WTC11 (cell line): Measurements from ENCODE around the gene JMJD7. TPM values are rescaled to one million over a fixed set of nuclear protein-coding genes. Genes with fewer than 3 reads are reported as not detected.

Source experiments
- ATAC-seq: fragments of 200-7000 bp; cut with Tn5 transposase; 2 replicates; pipeline ENCODE4 v1.10.0; 2021; ENCODE audit warnings: mild to moderate bottlenecking, moderate library complexity
- CTCF ChIA-PET: fragments of 300-600 bp; sonication (Branson Sonifier 250); formaldehyde crosslinking; loops from one replicate; lab custom pipeline; 2021; ENCODE audit warnings: antibody characterized with exemption; lab: Charles Lee
- POLR2A ChIA-PET: fragments of 350-600 bp; sonication (Branson Sonifier 250); formaldehyde crosslinking; loops from one replicate; lab custom pipeline; 2021; ENCODE audit warnings: antibody characterized with exemption; lab: Charles Lee
- DNase-seq: peaks from one replicate; pipeline ENCODE4 v3.0.0; 2021; ENCODE audit warnings: low spot score
- H3K27ac Mint-ChIP-seq: 2 replicates; pipeline ENCODE4 v1.8.0; 2021; ENCODE audit warnings: mixed read lengths
- H3K27me3 Mint-ChIP-seq: 2 replicates; pipeline ENCODE4 v1.8.0; 2021; ENCODE audit warnings: low read depth, mild to moderate bottlenecking, moderate library complexity, mixed read lengths
- H3K36me3 Mint-ChIP-seq: 2 replicates; pipeline ENCODE4 v1.8.0; 2021; ENCODE audit warnings: mixed read lengths
- H3K4me1 Mint-ChIP-seq: 2 replicates; pipeline ENCODE4 v1.8.0; 2022; ENCODE audit warnings: mixed read lengths
- H3K4me3 Mint-ChIP-seq: 2 replicates; pipeline ENCODE4 v1.8.0; 2021; ENCODE audit warnings: mild to moderate bottlenecking, moderate library complexity, mixed read lengths
- H3K9me3 Mint-ChIP-seq: 2 replicates; pipeline ENCODE4 v1.8.0; 2021; ENCODE audit warnings: mixed read lengths
- EMX1 ChIP-seq: fragments of 250-450 bp; sonication (Bioruptor Pico); IDR thresholded peaks from 2 replicates; pipeline ENCODE4 v1.8.0; 2021; ENCODE audit warnings: mild to moderate bottlenecking
- GABPB1 ChIP-seq: sonication (generic); formaldehyde crosslinking; IDR thresholded peaks from 2 replicates; pipeline ENCODE4 v1.8.1; 2023; ENCODE audit warnings: mild to moderate bottlenecking, missing genetic modification reagents
- KAT7 ChIP-seq: sonication (generic); formaldehyde crosslinking; IDR thresholded peaks from 2 replicates; pipeline ENCODE4 v1.8.1; 2023; ENCODE audit warnings: missing genetic modification reagents, mild to moderate bottlenecking, borderline replicate concordance
- NFE2L1 ChIP-seq: sonication (generic); formaldehyde crosslinking; IDR thresholded peaks from 2 replicates; pipeline ENCODE4 v1.8.1; 2023; ENCODE audit warnings: missing genetic modification reagents
- SP1 ChIP-seq: sonication (generic); formaldehyde crosslinking; conservative IDR thresholded peaks from 2 replicates; pipeline ENCODE4 v1.8.1; 2022; ENCODE audit warnings: missing genetic modification reagents
- total RNA-seq: library from RNA; stranded (reverse); gene quantifications from 3 replicates; pipeline ENCODE4 v1.2.3, GENCODE V29; 2021
- TF ChIP-seq, protein P1 (sequence below): fragments of 250-450 bp; sonication (Bioruptor Pico); IDR thresholded peaks from 2 replicates; pipeline ENCODE4 v1.9.0; 2021; ENCODE audit warnings: mild to moderate bottlenecking, borderline replicate concordance
- TF ChIP-seq, protein P2 (sequence below): sonication (generic); formaldehyde crosslinking; conservative IDR thresholded peaks from 2 replicates; pipeline ENCODE4 v1.8.1; 2022; ENCODE audit warnings: mild to moderate bottlenecking, missing genetic modification reagents
- TF ChIP-seq, protein P3 (sequence below): sonication (generic); formaldehyde crosslinking; IDR thresholded peaks from 2 replicates; pipeline ENCODE4 v1.8.0; 2022; ENCODE audit warnings: mild to moderate bottlenecking, missing genetic modification reagents
- TF ChIP-seq, protein P4 (sequence below): fragments of 250-450 bp; sonication (Bioruptor Pico); conservative IDR thresholded peaks from 2 replicates; pipeline ENCODE4 v1.9.0; 2021; ENCODE audit warnings: mild to moderate bottlenecking
- TF ChIP-seq, protein P5 (sequence below): fragments of 200-600 bp; IDR thresholded peaks from 2 replicates; pipeline ENCODE4 v1.8.0; 2022; ENCODE audit warnings: antibody characterized with exemption
- TF ChIP-seq, protein P6 (sequence below): fragments of 250-450 bp; sonication (Bioruptor Pico); IDR thresholded peaks from 2 replicates; pipeline ENCODE4 v1.8.0; 2021; ENCODE audit warnings: mild to moderate bottlenecking

Gene JMJD7
- total RNA-seq, 1 experiment from 2014 or later, result 19.9 TPM

DNA sequence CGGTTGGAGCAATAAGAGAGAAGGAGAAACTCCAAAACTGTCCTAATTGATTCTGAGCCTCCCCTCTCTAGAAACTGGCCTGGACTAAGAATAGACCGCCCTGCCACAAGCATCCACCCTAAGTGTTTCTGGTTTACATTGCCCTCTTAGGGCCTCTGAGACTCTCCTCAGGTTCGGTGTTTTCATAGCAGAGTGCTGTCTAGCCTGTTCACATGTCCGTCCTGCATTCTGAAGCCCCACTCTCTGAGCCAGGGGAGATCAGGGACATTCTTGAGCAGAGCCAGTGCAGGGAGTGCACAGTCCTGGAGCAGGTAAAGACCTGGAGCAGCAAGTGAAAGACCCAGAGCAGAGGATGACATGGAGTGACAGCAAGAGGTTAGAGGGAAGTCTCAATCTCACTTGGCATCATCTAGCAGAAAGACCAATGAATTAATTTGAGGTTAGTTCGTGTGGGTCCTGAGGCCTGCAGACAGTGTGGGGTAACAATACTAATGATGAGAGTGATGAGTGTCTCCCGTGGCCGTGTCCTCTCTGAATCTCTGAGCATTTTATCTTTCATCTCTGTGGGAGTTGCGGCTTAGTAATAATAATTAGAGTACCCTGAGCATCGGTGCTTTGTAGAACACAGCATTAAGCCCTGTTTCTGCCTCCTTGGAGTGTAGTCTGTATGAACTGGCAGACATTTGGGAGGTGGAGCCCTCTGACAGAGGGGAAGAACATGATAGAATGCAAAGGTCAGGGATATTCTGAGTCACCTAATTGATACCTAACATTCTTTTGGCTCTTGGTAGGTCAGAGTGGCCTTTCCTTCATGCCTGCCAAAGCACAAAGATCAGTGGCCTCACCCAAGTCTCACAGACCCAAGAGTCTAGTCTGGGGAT is 29.0 kb upstream of the JMJD7 start (continued):
- TF ChIP-seq, protein P1, sequence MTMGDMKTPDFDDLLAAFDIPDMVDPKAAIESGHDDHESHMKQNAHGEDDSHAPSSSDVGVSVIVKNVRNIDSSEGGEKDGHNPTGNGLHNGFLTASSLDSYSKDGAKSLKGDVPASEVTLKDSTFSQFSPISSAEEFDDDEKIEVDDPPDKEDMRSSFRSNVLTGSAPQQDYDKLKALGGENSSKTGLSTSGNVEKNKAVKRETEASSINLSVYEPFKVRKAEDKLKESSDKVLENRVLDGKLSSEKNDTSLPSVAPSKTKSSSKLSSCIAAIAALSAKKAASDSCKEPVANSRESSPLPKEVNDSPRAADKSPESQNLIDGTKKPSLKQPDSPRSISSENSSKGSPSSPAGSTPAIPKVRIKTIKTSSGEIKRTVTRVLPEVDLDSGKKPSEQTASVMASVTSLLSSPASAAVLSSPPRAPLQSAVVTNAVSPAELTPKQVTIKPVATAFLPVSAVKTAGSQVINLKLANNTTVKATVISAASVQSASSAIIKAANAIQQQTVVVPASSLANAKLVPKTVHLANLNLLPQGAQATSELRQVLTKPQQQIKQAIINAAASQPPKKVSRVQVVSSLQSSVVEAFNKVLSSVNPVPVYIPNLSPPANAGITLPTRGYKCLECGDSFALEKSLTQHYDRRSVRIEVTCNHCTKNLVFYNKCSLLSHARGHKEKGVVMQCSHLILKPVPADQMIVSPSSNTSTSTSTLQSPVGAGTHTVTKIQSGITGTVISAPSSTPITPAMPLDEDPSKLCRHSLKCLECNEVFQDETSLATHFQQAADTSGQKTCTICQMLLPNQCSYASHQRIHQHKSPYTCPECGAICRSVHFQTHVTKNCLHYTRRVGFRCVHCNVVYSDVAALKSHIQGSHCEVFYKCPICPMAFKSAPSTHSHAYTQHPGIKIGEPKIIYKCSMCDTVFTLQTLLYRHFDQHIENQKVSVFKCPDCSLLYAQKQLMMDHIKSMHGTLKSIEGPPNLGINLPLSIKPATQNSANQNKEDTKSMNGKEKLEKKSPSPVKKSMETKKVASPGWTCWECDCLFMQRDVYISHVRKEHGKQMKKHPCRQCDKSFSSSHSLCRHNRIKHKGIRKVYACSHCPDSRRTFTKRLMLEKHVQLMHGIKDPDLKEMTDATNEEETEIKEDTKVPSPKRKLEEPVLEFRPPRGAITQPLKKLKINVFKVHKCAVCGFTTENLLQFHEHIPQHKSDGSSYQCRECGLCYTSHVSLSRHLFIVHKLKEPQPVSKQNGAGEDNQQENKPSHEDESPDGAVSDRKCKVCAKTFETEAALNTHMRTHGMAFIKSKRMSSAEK (CRISPR knock-in tag), result no peak
- TF ChIP-seq EMX1 (CRISPR knock-in tag), result no peak
- TF ChIP-seq, protein P2, sequence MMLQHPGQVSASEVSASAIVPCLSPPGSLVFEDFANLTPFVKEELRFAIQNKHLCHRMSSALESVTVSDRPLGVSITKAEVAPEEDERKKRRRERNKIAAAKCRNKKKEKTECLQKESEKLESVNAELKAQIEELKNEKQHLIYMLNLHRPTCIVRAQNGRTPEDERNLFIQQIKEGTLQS, result no peak
- TF ChIP-seq, protein P3, sequence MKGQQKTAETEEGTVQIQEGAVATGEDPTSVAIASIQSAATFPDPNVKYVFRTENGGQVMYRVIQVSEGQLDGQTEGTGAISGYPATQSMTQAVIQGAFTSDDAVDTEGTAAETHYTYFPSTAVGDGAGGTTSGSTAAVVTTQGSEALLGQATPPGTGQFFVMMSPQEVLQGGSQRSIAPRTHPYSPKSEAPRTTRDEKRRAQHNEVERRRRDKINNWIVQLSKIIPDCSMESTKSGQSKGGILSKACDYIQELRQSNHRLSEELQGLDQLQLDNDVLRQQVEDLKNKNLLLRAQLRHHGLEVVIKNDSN, result no peak
- TF ChIP-seq, protein P4, sequence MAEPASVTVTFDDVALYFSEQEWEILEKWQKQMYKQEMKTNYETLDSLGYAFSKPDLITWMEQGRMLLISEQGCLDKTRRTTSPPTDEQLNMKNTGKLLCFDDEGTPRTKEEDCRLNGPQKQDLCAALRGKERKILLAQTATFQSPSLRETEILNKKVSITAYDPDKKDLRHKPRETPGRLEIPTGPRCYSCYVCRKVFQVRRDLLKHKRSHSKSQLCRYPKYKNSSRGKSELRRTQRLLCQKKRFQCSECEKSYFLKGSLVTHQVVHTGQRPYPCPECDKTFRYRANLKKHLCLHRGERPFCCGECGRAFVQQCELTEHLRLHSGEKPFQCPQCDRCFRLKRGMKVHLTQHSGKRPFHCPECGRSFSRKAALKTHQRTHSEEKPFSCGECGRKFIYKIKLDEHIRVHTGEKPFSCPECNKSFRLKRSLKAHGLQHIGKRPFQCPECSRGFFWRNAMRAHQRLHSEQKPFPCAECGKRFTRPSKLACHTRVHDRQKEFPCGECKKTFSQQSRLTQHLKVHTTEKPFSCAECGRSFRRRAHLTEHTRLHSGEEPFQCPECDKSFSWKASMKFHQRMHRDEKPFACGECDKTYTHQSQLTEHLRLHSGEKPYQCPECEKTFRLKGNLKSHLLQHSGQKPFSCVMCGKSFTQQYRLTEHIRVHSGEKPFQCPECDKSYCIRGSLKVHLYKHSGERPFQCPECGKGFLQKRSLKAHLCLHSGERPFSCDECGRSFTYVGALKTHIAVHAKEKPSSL (CRISPR knock-in tag), result no peak

DNA sequence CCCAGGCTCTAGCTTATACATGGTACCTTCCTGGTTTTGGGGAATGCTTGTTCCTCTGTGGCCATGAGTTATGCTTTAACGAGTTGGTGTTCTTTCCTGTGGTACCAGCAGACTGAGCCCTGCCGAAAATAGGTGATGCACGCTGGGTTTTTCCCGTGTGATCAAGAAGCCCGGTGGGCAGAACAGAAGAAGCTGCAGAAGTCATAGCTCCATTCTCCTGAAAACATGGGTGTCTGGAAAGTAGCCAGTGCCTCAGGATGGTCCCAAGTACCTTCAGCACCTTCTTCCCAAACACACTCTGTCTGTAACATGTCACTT is 28.4 kb upstream of the JMJD7 start:
- Mint-ChIP-seq H3K27ac (no peak overlapping the region), H3K27me3 (no peaks in the 10 kb centered on the region), H3K4me3 (no peak overlapping the region), H3K36me3 (no peaks in the 10 kb centered on the region), H3K9me3 (no peaks in the 10 kb centered on the region), H3K4me1 (0 out of 2 replicates have a peak, but pooled peaks cover 3% of the 10 kb centered on the region)
- ATAC-seq, result no peak
- TF ChIP-seq, protein P1 (CRISPR knock-in tag), result no peak
- TF ChIP-seq, protein P5, sequence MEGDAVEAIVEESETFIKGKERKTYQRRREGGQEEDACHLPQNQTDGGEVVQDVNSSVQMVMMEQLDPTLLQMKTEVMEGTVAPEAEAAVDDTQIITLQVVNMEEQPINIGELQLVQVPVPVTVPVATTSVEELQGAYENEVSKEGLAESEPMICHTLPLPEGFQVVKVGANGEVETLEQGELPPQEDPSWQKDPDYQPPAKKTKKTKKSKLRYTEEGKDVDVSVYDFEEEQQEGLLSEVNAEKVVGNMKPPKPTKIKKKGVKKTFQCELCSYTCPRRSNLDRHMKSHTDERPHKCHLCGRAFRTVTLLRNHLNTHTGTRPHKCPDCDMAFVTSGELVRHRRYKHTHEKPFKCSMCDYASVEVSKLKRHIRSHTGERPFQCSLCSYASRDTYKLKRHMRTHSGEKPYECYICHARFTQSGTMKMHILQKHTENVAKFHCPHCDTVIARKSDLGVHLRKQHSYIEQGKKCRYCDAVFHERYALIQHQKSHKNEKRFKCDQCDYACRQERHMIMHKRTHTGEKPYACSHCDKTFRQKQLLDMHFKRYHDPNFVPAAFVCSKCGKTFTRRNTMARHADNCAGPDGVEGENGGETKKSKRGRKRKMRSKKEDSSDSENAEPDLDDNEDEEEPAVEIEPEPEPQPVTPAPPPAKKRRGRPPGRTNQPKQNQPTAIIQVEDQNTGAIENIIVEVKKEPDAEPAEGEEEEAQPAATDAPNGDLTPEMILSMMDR, result no peak
- TF ChIP-seq, protein P6, sequence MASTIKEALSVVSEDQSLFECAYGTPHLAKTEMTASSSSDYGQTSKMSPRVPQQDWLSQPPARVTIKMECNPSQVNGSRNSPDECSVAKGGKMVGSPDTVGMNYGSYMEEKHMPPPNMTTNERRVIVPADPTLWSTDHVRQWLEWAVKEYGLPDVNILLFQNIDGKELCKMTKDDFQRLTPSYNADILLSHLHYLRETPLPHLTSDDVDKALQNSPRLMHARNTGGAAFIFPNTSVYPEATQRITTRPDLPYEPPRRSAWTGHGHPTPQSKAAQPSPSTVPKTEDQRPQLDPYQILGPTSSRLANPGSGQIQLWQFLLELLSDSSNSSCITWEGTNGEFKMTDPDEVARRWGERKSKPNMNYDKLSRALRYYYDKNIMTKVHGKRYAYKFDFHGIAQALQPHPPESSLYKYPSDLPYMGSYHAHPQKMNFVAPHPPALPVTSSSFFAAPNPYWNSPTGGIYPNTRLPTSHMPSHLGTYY (CRISPR knock-in tag), result no peak
- TF ChIP-seq SP1 (no peak), KAT7 (CRISPR knock-in tag) (no peak), GABPB1 (no peak), NFE2L1 (CRISPR knock-in tag) (no peak)
- CTCF ChIA-PET, result interaction anchor here (1.0 kb wide), 1 partner anchor 26 kb away, joined by 6 read pairs; the partner anchor contains the start of gene MAPKBP1
- DNase-seq, result no peak
- POLR2A ChIA-PET, result no interaction called here
